WTC11 (cell line): ENCODE results near the gene RHBG. TPM values are rescaled to one million over a fixed set of nuclear protein-coding genes. Genes with fewer than 3 reads are reported as not detected.

Source experiments
- ATAC-seq: fragments of 200-7000 bp; cut with Tn5 transposase; 2 replicates; pipeline ENCODE4 v1.10.0; 2021; ENCODE audit warnings: mild to moderate bottlenecking, moderate library complexity
- CTCF ChIA-PET: fragments of 300-600 bp; sonication (Branson Sonifier 250); formaldehyde crosslinking; loops from one replicate; lab custom pipeline; 2021; ENCODE audit warnings: antibody characterized with exemption; lab: Charles Lee
- POLR2A ChIA-PET: fragments of 350-600 bp; sonication (Branson Sonifier 250); formaldehyde crosslinking; loops from one replicate; lab custom pipeline; 2021; ENCODE audit warnings: antibody characterized with exemption; lab: Charles Lee
- DNase-seq: peaks from one replicate; pipeline ENCODE4 v3.0.0; 2021; ENCODE audit warnings: low spot score
- H3K27ac Mint-ChIP-seq: 2 replicates; pipeline ENCODE4 v1.8.0; 2021; ENCODE audit warnings: mixed read lengths
- H3K27me3 Mint-ChIP-seq: 2 replicates; pipeline ENCODE4 v1.8.0; 2021; ENCODE audit warnings: low read depth, mild to moderate bottlenecking, moderate library complexity, mixed read lengths
- H3K36me3 Mint-ChIP-seq: 2 replicates; pipeline ENCODE4 v1.8.0; 2021; ENCODE audit warnings: mixed read lengths
- H3K4me1 Mint-ChIP-seq: 2 replicates; pipeline ENCODE4 v1.8.0; 2022; ENCODE audit warnings: mixed read lengths
- H3K4me3 Mint-ChIP-seq: 2 replicates; pipeline ENCODE4 v1.8.0; 2021; ENCODE audit warnings: mild to moderate bottlenecking, moderate library complexity, mixed read lengths
- H3K9me3 Mint-ChIP-seq: 2 replicates; pipeline ENCODE4 v1.8.0; 2021; ENCODE audit warnings: mixed read lengths
- IRF2 ChIP-seq: sonication (generic); formaldehyde crosslinking; IDR thresholded peaks from 2 replicates; pipeline ENCODE4 v1.8.0; 2022; ENCODE audit warnings: low read depth, missing genetic modification reagents, borderline replicate concordance
- NFE2L1 ChIP-seq: sonication (generic); formaldehyde crosslinking; IDR thresholded peaks from 2 replicates; pipeline ENCODE4 v1.8.1; 2023; ENCODE audit warnings: missing genetic modification reagents
- NFYB ChIP-seq: sonication (generic); formaldehyde crosslinking; conservative IDR thresholded peaks from 2 replicates; pipeline ENCODE4 v1.8.0; 2022; ENCODE audit warnings: low read depth, missing genetic modification reagents
- NR3C1 ChIP-seq: sonication (generic); formaldehyde crosslinking; conservative IDR thresholded peaks from 2 replicates; pipeline ENCODE4 v1.8.1; 2023; ENCODE audit warnings: low read depth, mild to moderate bottlenecking, missing genetic modification reagents
- OVOL2 ChIP-seq: fragments of 250-450 bp; sonication (Bioruptor Pico); IDR thresholded peaks from 2 replicates; pipeline ENCODE4 v1.9.0; 2021; ENCODE audit warnings: mild to moderate bottlenecking, borderline replicate concordance
- RORB ChIP-seq: fragments of 250-450 bp; sonication (Bioruptor Pico); IDR thresholded peaks from 2 replicates; pipeline ENCODE4 v1.9.0; 2021; ENCODE audit warnings: mild to moderate bottlenecking
- ZBTB21 ChIP-seq: sonication (generic); formaldehyde crosslinking; IDR thresholded peaks from 2 replicates; pipeline ENCODE4 v1.8.1; 2023; ENCODE audit warnings: mild to moderate bottlenecking, missing genetic modification reagents, borderline replicate concordance
- ZNF416 ChIP-seq: fragments of 250-450 bp; sonication (Bioruptor Pico); IDR thresholded peaks from 2 replicates; pipeline ENCODE4 v1.9.0; 2021; ENCODE audit warnings: mild to moderate bottlenecking, inconsistent platforms
- total RNA-seq: library from RNA; stranded (reverse); gene quantifications from 3 replicates; pipeline ENCODE4 v1.2.3, GENCODE V29; 2021
- TF ChIP-seq, protein P1 (sequence below): sonication (generic); formaldehyde crosslinking; IDR thresholded peaks from 2 replicates; pipeline ENCODE4 v1.8.1; 2023; ENCODE audit warnings: mild to moderate bottlenecking, moderate library complexity, missing genetic modification reagents
- TF ChIP-seq, protein P2 (sequence below): fragments of 250-450 bp; sonication (Bioruptor Pico); IDR thresholded peaks from 2 replicates; pipeline ENCODE4 v1.9.0; 2021; ENCODE audit warnings: mild to moderate bottlenecking
- TF ChIP-seq, protein P3 (sequence below): sonication (generic); formaldehyde crosslinking; IDR thresholded peaks from 2 replicates; pipeline ENCODE4 v1.8.0; 2022; ENCODE audit warnings: mild to moderate bottlenecking, missing genetic modification reagents
- TF ChIP-seq, protein P4 (sequence below): sonication (generic); formaldehyde crosslinking; IDR thresholded peaks from 2 replicates; pipeline ENCODE4 v1.8.1; 2022; ENCODE audit warnings: low read depth, mild to moderate bottlenecking, moderate library complexity, missing genetic modification reagents, borderline replicate concordance
- TF ChIP-seq, protein P5 (sequence below): sonication (generic); formaldehyde crosslinking; IDR thresholded peaks from 2 replicates; pipeline ENCODE4 v1.8.0; 2023; ENCODE audit warnings: mild to moderate bottlenecking, missing genetic modification reagents
- TF ChIP-seq, protein P6 (sequence below): sonication (generic); formaldehyde crosslinking; IDR thresholded peaks from 2 replicates; pipeline ENCODE4 v1.8.0; 2022; ENCODE audit warnings: mild to moderate bottlenecking, missing genetic modification reagents
- TF ChIP-seq, protein P7 (sequence below): sonication (generic); formaldehyde crosslinking; IDR thresholded peaks from 2 replicates; pipeline ENCODE4 v1.8.0; 2023; ENCODE audit warnings: missing genetic modification reagents, mild to moderate bottlenecking, borderline replicate concordance
- TF ChIP-seq, protein P8 (sequence below): fragments of 250-450 bp; sonication (Bioruptor Pico); conservative IDR thresholded peaks from 2 replicates; pipeline ENCODE4 v1.9.0; 2021; ENCODE audit warnings: mild to moderate bottlenecking

The RHBG gene
- total RNA-seq, 1 experiment from 2014 or later = 1.9 TPM

DNA sequence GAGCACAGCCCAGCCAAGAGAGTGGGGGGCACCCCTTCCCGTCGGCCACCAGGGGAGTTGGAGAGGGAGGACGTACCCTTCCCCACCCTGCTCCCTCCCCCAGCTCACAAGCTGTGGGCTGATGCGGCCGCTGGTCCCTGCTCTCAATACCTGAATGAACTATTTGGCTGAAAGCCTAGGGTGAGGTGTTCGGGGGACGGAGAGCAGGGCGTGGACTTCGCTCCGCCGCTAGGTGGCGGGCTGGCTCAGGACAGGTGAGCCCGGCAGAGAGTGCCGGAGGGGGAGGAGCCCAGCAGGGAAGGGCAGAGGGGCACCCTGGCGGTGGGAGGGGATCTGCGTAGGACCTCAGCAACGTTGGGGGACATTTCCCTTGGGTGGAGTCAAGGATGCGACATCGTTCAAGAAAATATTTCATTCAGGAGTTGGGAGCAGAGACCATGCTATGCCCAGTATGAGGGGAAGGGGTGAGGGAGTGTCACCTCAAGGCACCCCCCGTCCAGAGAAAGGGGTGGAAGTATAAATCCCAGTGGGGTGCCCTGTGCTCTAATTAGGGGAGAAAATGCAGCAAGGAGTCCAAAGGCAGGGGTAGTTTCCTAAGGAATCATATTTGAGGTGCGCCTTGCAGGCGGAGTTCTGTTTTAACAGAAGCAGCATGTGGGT is 12.0 kb upstream of the RHBG start (continued):
- TF ChIP-seq, protein P1, sequence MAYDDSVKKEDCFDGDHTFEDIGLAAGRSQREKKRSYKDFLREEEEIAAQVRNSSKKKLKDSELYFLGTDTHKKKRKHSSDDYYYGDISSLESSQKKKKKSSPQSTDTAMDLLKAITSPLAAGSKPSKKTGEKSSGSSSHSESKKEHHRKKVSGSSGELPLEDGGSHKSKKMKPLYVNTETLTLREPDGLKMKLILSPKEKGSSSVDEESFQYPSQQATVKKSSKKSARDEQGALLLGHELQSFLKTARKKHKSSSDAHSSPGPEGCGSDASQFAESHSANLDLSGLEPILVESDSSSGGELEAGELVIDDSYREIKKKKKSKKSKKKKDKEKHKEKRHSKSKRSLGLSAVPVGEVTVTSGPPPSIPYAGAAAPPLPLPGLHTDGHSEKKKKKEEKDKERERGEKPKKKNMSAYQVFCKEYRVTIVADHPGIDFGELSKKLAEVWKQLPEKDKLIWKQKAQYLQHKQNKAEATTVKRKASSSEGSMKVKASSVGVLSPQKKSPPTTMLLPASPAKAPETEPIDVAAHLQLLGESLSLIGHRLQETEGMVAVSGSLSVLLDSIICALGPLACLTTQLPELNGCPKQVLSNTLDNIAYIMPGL = peak; percentile 91
- TF ChIP-seq, protein P2, sequence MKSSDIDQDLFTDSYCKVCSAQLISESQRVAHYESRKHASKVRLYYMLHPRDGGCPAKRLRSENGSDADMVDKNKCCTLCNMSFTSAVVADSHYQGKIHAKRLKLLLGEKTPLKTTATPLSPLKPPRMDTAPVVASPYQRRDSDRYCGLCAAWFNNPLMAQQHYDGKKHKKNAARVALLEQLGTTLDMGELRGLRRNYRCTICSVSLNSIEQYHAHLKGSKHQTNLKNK (CRISPR knock-in tag) = no peak
- TF ChIP-seq OVOL2 (no peak), RORB (CRISPR knock-in tag) (no peak)
- TF ChIP-seq, protein P3, sequence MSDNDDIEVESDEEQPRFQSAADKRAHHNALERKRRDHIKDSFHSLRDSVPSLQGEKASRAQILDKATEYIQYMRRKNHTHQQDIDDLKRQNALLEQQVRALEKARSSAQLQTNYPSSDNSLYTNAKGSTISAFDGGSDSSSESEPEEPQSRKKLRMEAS = 0 out of 2 replicates have a peak, but pooled peaks have one; percentile 46
- TF ChIP-seq, protein P4, sequence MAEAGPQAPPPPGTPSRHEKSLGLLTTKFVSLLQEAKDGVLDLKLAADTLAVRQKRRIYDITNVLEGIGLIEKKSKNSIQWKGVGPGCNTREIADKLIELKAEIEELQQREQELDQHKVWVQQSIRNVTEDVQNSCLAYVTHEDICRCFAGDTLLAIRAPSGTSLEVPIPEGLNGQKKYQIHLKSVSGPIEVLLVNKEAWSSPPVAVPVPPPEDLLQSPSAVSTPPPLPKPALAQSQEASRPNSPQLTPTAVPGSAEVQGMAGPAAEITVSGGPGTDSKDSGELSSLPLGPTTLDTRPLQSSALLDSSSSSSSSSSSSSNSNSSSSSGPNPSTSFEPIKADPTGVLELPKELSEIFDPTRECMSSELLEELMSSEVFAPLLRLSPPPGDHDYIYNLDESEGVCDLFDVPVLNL = no peak
- TF ChIP-seq, all 79 proteins: peak for 7

DNA sequence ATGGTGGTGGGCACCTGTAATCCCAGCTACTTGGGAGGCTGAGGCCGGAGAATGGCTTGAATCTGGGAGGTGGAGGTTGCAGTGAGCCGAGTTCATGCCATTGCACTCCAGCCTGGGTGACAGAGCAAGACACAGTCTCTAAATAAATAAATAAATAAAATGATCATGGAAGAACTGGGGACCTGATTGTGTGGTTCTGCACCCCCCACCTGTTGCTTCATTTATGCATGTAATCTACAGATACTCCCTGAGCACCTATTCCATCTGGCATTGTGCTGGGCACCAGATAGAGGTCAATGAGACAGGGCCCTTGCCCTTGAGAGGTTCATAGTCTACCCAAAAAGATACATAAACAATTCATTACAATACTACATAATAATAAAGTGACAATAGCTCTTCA is 11.0 kb upstream of the RHBG start:
- TF ChIP-seq ZNF416 = no peak
- no peak for TF ChIP-seq RORB (CRISPR knock-in tag)
- DNase-seq (no peak), ATAC-seq (no peak)
- CTCF ChIA-PET = interaction anchor here (0.5 to 5.9 kb wide), 10 partner anchors 20 to 209 kb away, joined by 3 to 34 read pairs (median 4); partner anchors contain the start of genes CCT3 and TSACC
- POLR2A ChIA-PET = no interaction called here
- H3K27ac Mint-ChIP-seq = no peak overlapping the region
- H3K36me3 Mint-ChIP-seq = no peaks in the 10 kb centered on the region
- peaks cover 12% of the 10 kb centered on the region for H3K4me1 Mint-ChIP-seq
- peaks cover 24% of the 10 kb centered on the region for H3K27me3 Mint-ChIP-seq
- H3K9me3 Mint-ChIP-seq = 0 out of 2 replicates have a peak, but pooled peaks cover 6% of the 10 kb centered on the region
- no peak overlapping the region for H3K4me3 Mint-ChIP-seq

DNA sequence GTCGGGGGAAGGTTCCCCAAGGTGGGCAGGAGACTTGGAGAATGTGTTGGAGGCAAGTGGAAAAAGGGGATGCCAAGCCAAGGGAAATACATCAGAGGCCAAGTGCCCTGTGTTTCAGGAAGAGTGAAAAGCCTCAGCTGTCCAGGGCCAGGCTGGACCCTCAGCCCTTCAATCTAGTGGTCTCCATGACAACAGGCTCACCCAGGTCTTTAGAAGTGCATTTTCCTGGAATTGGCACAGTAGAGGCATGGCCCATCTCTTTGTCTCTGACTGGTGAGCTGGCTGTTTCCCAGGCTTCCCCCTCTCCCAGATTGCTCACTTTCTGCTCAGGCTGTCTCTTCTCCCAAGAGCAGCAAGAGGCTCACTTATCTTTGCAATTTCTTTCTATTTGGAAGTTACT is 10.4 kb upstream of the RHBG start:
- DNase-seq (no peak), ATAC-seq (no peak)
- peaks cover 24% of the 10 kb centered on the region for H3K27me3 Mint-ChIP-seq
- CTCF ChIA-PET = interaction anchor here (0.5 to 5.9 kb wide), 17 partner anchors 11 to 615 kb away, joined by 3 to 34 read pairs (median 4); partner anchors contain the start of genes CCT3, RHBG, SMG5 and TSACC
- no peak overlapping the region for H3K27ac Mint-ChIP-seq
- POLR2A ChIA-PET = no interaction called here
- H3K4me3 Mint-ChIP-seq = no peak overlapping the region
- H3K9me3 Mint-ChIP-seq = 0 out of 2 replicates have a peak, but pooled peaks cover 6% of the 10 kb centered on the region
- peaks cover 12% of the 10 kb centered on the region for H3K4me1 Mint-ChIP-seq
- H3K36me3 Mint-ChIP-seq = no peaks in the 10 kb centered on the region
- no peak for TF ChIP-seq NFYB (CRISPR knock-in tag)
- TF ChIP-seq, protein P5, sequence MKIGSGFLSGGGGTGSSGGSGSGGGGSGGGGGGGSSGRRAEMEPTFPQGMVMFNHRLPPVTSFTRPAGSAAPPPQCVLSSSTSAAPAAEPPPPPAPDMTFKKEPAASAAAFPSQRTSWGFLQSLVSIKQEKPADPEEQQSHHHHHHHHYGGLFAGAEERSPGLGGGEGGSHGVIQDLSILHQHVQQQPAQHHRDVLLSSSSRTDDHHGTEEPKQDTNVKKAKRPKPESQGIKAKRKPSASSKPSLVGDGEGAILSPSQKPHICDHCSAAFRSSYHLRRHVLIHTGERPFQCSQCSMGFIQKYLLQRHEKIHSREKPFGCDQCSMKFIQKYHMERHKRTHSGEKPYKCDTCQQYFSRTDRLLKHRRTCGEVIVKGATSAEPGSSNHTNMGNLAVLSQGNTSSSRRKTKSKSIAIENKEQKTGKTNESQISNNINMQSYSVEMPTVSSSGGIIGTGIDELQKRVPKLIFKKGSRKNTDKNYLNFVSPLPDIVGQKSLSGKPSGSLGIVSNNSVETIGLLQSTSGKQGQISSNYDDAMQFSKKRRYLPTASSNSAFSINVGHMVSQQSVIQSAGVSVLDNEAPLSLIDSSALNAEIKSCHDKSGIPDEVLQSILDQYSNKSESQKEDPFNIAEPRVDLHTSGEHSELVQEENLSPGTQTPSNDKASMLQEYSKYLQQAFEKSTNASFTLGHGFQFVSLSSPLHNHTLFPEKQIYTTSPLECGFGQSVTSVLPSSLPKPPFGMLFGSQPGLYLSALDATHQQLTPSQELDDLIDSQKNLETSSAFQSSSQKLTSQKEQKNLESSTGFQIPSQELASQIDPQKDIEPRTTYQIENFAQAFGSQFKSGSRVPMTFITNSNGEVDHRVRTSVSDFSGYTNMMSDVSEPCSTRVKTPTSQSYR (CRISPR knock-in tag) = no peak
- TF ChIP-seq, protein P6, sequence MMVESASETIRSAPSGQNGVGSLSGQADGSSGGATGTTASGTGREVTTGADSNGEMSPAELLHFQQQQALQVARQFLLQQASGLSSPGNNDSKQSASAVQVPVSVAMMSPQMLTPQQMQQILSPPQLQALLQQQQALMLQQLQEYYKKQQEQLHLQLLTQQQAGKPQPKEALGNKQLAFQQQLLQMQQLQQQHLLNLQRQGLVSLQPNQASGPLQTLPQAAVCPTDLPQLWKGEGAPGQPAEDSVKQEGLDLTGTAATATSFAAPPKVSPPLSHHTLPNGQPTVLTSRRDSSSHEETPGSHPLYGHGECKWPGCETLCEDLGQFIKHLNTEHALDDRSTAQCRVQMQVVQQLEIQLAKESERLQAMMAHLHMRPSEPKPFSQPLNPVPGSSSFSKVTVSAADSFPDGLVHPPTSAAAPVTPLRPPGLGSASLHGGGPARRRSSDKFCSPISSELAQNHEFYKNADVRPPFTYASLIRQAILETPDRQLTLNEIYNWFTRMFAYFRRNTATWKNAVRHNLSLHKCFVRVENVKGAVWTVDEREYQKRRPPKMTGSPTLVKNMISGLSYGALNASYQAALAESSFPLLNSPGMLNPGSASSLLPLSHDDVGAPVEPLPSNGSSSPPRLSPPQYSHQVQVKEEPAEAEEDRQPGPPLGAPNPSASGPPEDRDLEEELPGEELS (CRISPR knock-in tag) = no peak
- no peak for TF ChIP-seq IRF2 (CRISPR knock-in tag)
- TF ChIP-seq, protein P7, sequence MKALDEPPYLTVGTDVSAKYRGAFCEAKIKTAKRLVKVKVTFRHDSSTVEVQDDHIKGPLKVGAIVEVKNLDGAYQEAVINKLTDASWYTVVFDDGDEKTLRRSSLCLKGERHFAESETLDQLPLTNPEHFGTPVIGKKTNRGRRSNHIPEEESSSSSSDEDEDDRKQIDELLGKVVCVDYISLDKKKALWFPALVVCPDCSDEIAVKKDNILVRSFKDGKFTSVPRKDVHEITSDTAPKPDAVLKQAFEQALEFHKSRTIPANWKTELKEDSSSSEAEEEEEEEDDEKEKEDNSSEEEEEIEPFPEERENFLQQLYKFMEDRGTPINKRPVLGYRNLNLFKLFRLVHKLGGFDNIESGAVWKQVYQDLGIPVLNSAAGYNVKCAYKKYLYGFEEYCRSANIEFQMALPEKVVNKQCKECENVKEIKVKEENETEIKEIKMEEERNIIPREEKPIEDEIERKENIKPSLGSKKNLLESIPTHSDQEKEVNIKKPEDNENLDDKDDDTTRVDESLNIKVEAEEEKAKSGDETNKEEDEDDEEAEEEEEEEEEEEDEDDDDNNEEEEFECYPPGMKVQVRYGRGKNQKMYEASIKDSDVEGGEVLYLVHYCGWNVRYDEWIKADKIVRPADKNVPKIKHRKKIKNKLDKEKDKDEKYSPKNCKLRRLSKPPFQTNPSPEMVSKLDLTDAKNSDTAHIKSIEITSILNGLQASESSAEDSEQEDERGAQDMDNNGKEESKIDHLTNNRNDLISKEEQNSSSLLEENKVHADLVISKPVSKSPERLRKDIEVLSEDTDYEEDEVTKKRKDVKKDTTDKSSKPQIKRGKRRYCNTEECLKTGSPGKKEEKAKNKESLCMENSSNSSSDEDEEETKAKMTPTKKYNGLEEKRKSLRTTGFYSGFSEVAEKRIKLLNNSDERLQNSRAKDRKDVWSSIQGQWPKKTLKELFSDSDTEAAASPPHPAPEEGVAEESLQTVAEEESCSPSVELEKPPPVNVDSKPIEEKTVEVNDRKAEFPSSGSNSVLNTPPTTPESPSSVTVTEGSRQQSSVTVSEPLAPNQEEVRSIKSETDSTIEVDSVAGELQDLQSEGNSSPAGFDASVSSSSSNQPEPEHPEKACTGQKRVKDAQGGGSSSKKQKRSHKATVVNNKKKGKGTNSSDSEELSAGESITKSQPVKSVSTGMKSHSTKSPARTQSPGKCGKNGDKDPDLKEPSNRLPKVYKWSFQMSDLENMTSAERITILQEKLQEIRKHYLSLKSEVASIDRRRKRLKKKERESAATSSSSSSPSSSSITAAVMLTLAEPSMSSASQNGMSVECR (CRISPR knock-in tag) = no peak
- TF ChIP-seq NFE2L1 (CRISPR knock-in tag) = no peak
- TF ChIP-seq NR3C1 = no peak
- TF ChIP-seq, protein P8, sequence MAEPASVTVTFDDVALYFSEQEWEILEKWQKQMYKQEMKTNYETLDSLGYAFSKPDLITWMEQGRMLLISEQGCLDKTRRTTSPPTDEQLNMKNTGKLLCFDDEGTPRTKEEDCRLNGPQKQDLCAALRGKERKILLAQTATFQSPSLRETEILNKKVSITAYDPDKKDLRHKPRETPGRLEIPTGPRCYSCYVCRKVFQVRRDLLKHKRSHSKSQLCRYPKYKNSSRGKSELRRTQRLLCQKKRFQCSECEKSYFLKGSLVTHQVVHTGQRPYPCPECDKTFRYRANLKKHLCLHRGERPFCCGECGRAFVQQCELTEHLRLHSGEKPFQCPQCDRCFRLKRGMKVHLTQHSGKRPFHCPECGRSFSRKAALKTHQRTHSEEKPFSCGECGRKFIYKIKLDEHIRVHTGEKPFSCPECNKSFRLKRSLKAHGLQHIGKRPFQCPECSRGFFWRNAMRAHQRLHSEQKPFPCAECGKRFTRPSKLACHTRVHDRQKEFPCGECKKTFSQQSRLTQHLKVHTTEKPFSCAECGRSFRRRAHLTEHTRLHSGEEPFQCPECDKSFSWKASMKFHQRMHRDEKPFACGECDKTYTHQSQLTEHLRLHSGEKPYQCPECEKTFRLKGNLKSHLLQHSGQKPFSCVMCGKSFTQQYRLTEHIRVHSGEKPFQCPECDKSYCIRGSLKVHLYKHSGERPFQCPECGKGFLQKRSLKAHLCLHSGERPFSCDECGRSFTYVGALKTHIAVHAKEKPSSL (CRISPR knock-in tag) = no peak
- TF ChIP-seq ZBTB21 = no peak
